K562 (cell line): Measurements from ENCODE around the gene IFT122.

Experiments
- BHLHE40 ChIP-seq: IDR thresholded peaks from 2 replicates; pipeline ENCODE4 v1.6.1; 2011; ENCODE audit warnings: low read length, improper control_type of control experiment
- NFXL1 ChIP-seq: fragments of 450-650 bp; formaldehyde crosslinking; IDR thresholded peaks from 2 replicates; pipeline ENCODE4 v1.4.0; 2021; ENCODE audit warnings: mild to moderate bottlenecking
- NONO ChIP-seq, 2 experiments: fragments of 200-400 bp in 1 of 2; fragments of 450-650 bp in 1 of 2; formaldehyde crosslinking in 1 of 2; IDR thresholded peaks; 2 replicates each; pipeline ENCODE4 v1.6.1; 2017; ENCODE audit warnings: low read depth in 2 of 2, mild to moderate bottlenecking in 2 of 2, moderate library complexity in 2 of 2, low read length in 1 of 2
- RNF2 ChIP-seq: sonication (generic); IDR thresholded peaks from 2 replicates; pipeline ENCODE4 v1.6.1; 2016
- SREBF2 ChIP-seq: sonication (generic); formaldehyde crosslinking; IDR thresholded peaks from 2 replicates; pipeline ENCODE4 v1.4.0; 2020; ENCODE audit warnings: mild to moderate bottlenecking, missing genetic modification reagents
- TEAD4 ChIP-seq, 2 experiments: sonication (generic) in 1 of 2; formaldehyde crosslinking in 1 of 2; IDR thresholded peaks; 2 replicates each; pipeline versions ENCODE4 v1.6.1 to v1.8.0; 2012 to 2022; ENCODE audit warnings: borderline replicate concordance in 1 of 2, inconsistent platforms in 1 of 2, low read length in 1 of 2, mild to moderate bottlenecking in 1 of 2, missing genetic modification reagents in 1 of 2
- ZFP91 ChIP-seq: sonication (generic); formaldehyde crosslinking; IDR thresholded peaks from 2 replicates; pipeline ENCODE4 v1.8.0; 2022; ENCODE audit warnings: mild to moderate bottlenecking, missing genetic modification reagents
- ZNF282 ChIP-seq: sonication (generic); formaldehyde crosslinking; IDR thresholded peaks from 2 replicates; pipeline ENCODE4 v1.8.1; 2023; ENCODE audit warnings: missing genetic modification reagents
- ZNF436 ChIP-seq: fragments of 250-450, 450-650 bp; sonication (Bioruptor Pico); formaldehyde crosslinking; IDR thresholded peaks from 2 replicates; pipeline ENCODE4 v1.7.0; 2020; ENCODE audit warnings: mild to moderate bottlenecking

GRCh38 chr3:129548104-129548965 is 108.3 kb downstream of the IFT122 start:
- TF ChIP-seq NONO (IDR thresholded peaks at IDR 0.05; ENCODE audit: low read depth in 2 of 2, low read length in 1 of 2) (no peak), BHLHE40 (no peak), SREBF2 (CRISPR knock-in tag) (no peak), TEAD4 (IDR thresholded peaks at IDR 0.05; ENCODE audit: low read length) (no peak), TEAD4 (CRISPR knock-in tag; IDR thresholded peaks at IDR 0.05; ENCODE audit: borderline replicate concordance) (no peak), ZNF282 (no peak), NFXL1 (CRISPR knock-in tag) (no peak), ZFP91 (CRISPR knock-in tag) (no peak), RNF2 (no peak), ZNF436 (CRISPR knock-in tag) (no peak)
